ENCODE results near the gene RCL1. TPM values are rescaled to one million over a fixed set of nuclear protein-coding genes. Genes with fewer than 3 reads are reported as not detected.

Gene RCL1
- total and polyA plus RNA-seq, 2 donors (not counting 1 experiment from before 2014, with no cell fraction given), result 10.5 to 21.7 TPM

GRCh38 chr9:4804531-4805016 lies 11.8 kb downstream of the RCL1 start:
- Mint-ChIP-seq H3K27me3 (no peaks in the 10 kb centered on the region), H3K9me3 (ENCODE audit: insufficient read depth) (peaks cover 14% of the 10 kb centered on the region), H3K4me3 (no peak overlapping the region), H3K27ac (no peak overlapping the region), H3K4me1 (peaks cover 31% of the 10 kb centered on the region)
- no peak overlapping the region for H3K4me2 ChIP-seq (replicated peaks; ENCODE audit: low read depth, low read length, poor library complexity, severe bottlenecking)
- no peak overlapping the region for H3K27ac ChIP-seq (ENCODE audit: low read length in 2 of 2)
- no peaks in the 10 kb centered on the region for H3K36me3 ChIP-seq (replicated peaks in 1 of 2; ENCODE audit: control extremely low read depth in 1 of 2, control insufficient read depth in 1 of 2, extremely low read depth in 1 of 2, insufficient read depth in 2 of 2, low read length in 1 of 2)
- H3K4me3 ChIP-seq (ENCODE audit: control extremely low read depth in 1 of 5, extremely low read depth in 1 of 5, insufficient read depth in 1 of 5, low read depth in 2 of 5, low read length in 4 of 5), result no peak overlapping the region
- peaks cover 53% of the 10 kb centered on the region for H4K20me1 ChIP-seq (ENCODE audit: control insufficient read depth, insufficient read depth, low read length, poor library complexity, severe bottlenecking)
- CTCF ChIA-PET, result no interaction called here
- H3K9ac ChIP-seq (ENCODE audit: low read length), result no peak overlapping the region
- peaks cover 0 to 3% of the 10 kb centered on the region in 2 donors for H3K4me1 ChIP-seq (ENCODE audit: control insufficient read depth in 2 of 2, insufficient read depth in 2 of 2, low read length in 2 of 2)
- no peaks in the 10 kb centered on the region for H3K27me3 ChIP-seq (replicated peaks in 1 of 4; ENCODE audit: control extremely low read depth in 1 of 4, control insufficient read depth in 3 of 4, insufficient read depth in 4 of 4, low read length in 3 of 4)
- H3K9me3 ChIP-seq (ENCODE audit: control extremely low read depth in 1 of 3, control insufficient read depth in 2 of 3, insufficient read depth in 1 of 3, low read length in 2 of 3), result peaks cover 0 to 22% (median 8%) of the 10 kb centered on the region in 3 donors
- peaks cover 100% of the 10 kb centered on the region for H3K79me2 ChIP-seq (ENCODE audit: control insufficient read depth, insufficient read depth, low read length)
- intact Hi-C loops (cut with micrococcal nuclease), result no loop called here
- POLR2A ChIA-PET, result no interaction called here
- TF ChIP-seq EZH2 (IDR thresholded peaks at IDR 0.05; ENCODE audit: borderline replicate concordance, insufficient read depth, low read depth, low read length, poor library complexity, severe bottlenecking) (no peak), CTCF (IDR thresholded peaks at IDR 0.05) (no peak)
- ATAC-seq (ENCODE audit: low read depth), result no peak
- no peak for DNase-seq
- no peak overlapping the region for H2AFZ ChIP-seq (ENCODE audit: insufficient read depth, low read depth, low read length, poor library complexity, severe bottlenecking)
- 97% methylated on average over 25 of the region's 28 CpGs for WGBS (ENCODE audit: insufficient coverage)

- H3K4me1 Mint-ChIP-seq, result peaks cover 29% of the 10 kb centered on the region
- ChIA-PET CTCF (no interaction called here), POLR2A (no interaction called here)
Observed at GRCh38 chr9:4805191-4805918, 12.6 kb downstream of the RCL1 start.

More at GRCh38 chr9:4805191-4805918, 12.6 kb downstream of the RCL1 start:
- intact Hi-C loops (cut with micrococcal nuclease), result no loop called here
- Histone ChIP-seq H3K4me2 (replicated peaks; ENCODE audit: low read depth, low read length, poor library complexity, severe bottlenecking) (no peak overlapping the region), H3K9ac (ENCODE audit: low read length) (no peak overlapping the region), H2AFZ (ENCODE audit: insufficient read depth, low read depth, low read length, poor library complexity, severe bottlenecking) (no peak overlapping the region), H3K79me2 (ENCODE audit: control insufficient read depth, insufficient read depth, low read length) (peaks cover 100% of the 10 kb centered on the region), H4K20me1 (ENCODE audit: control insufficient read depth, insufficient read depth, low read length, poor library complexity, severe bottlenecking) (peaks cover 50% of the 10 kb centered on the region), H3K27me3 (replicated peaks in 1 of 4; ENCODE audit: control extremely low read depth in 1 of 4, control insufficient read depth in 3 of 4, insufficient read depth in 4 of 4, low read length in 3 of 4) (no peaks in the 10 kb centered on the region), H3K4me3 (ENCODE audit: control extremely low read depth in 1 of 5, extremely low read depth in 1 of 5, insufficient read depth in 1 of 5, low read depth in 2 of 5, low read length in 4 of 5) (no peak overlapping the region), H3K9me3 (ENCODE audit: control extremely low read depth in 1 of 3, control insufficient read depth in 2 of 3, insufficient read depth in 1 of 3, low read length in 2 of 3) (peaks cover 0 to 22% (median 8%) of the 10 kb centered on the region in 3 donors), H3K4me1 (ENCODE audit: control insufficient read depth in 2 of 2, insufficient read depth in 2 of 2, low read length in 2 of 2) (peaks cover 0 to 3% of the 10 kb centered on the region in 2 donors), H3K27ac (ENCODE audit: low read length in 2 of 2) (no peak overlapping the region), H3K36me3 (replicated peaks in 1 of 2; ENCODE audit: control extremely low read depth in 1 of 2, control insufficient read depth in 1 of 2, extremely low read depth in 1 of 2, insufficient read depth in 2 of 2, low read length in 1 of 2) (no peaks in the 10 kb centered on the region)
- Mint-ChIP-seq H3K4me3 (no peak overlapping the region), H3K27ac (no peak overlapping the region), H3K9me3 (ENCODE audit: insufficient read depth) (peaks cover 14% of the 10 kb centered on the region), H3K27me3 (no peaks in the 10 kb centered on the region)
- no peak for ATAC-seq (ENCODE audit: low read depth)
- TF ChIP-seq EZH2 (IDR thresholded peaks at IDR 0.05; ENCODE audit: borderline replicate concordance, insufficient read depth, low read depth, low read length, poor library complexity, severe bottlenecking) (no peak), CTCF (IDR thresholded peaks at IDR 0.05) (no peak)
- no peak for DNase-seq
- WGBS (ENCODE audit: insufficient coverage), result 90% methylated on average over 2 of the region's 3 CpGs

All from B cell (primary cell).